PC-9 (cell line): ENCODE results near the gene UGT2B10.

Experiments used
- CTCF ChIP-seq: fragments of 200-600 bp; sonication (generic); conservative IDR thresholded peaks from 2 replicates; pipeline ENCODE4 v1.6.1; 2017; ENCODE audit warnings: mixed run types, antibody characterized with exemption, mild to moderate bottlenecking, moderate library complexity
- EZH2 ChIP-seq: fragments of 200-600 bp; sonication (generic); IDR thresholded peaks from 2 replicates; pipeline ENCODE4 v1.8.0; 2017; ENCODE audit warnings: antibody characterized with exemption, low read depth

- TF ChIP-seq CTCF, result no peak
- no peak for TF ChIP-seq EZH2
Measured at GRCh38 chr4:68808060-68808459, 7.7 kb upstream of the UGT2B10 start.
